BLaER1 (cell line): ENCODE data around the gene SAMD4A.
A peak's percentile ranks its signal among the peaks of the same experiment; 100 is the strongest.

Source experiments
- H3K27ac ChIP-seq: shearing (Covaris generic); formaldehyde crosslinking; 2 replicates; pipeline ENCODE4 v1.8.1; 2022
- H3K27me3 ChIP-seq: shearing (Covaris generic); formaldehyde crosslinking; 2 replicates; pipeline ENCODE4 v1.8.1; 2022
- H3K36me3 ChIP-seq: shearing (Covaris generic); formaldehyde crosslinking; 2 replicates; pipeline ENCODE4 v1.8.1; 2022
- H3K4me1 ChIP-seq: shearing (Covaris generic); formaldehyde crosslinking; 2 replicates; pipeline ENCODE4 v1.8.1; 2022
- H3K4me2 ChIP-seq: shearing (Covaris generic); formaldehyde crosslinking; 2 replicates; pipeline ENCODE4 v1.8.1; 2022
- H3K4me3 ChIP-seq: shearing (Covaris generic); formaldehyde crosslinking; 2 replicates; pipeline ENCODE4 v1.8.1; 2022
- H3K9ac ChIP-seq: shearing (Covaris generic); formaldehyde crosslinking; 2 replicates; pipeline ENCODE4 v1.8.1; 2022
- H3K9me3 ChIP-seq: shearing (Covaris generic); formaldehyde crosslinking; 2 replicates; pipeline ENCODE4 v1.8.1; 2022
- H4K20me1 ChIP-seq: shearing (Covaris generic); formaldehyde crosslinking; 2 replicates; pipeline ENCODE4 v1.8.1; 2022
- Cebpa-rat ChIP-seq: shearing (Covaris generic); IDR thresholded peaks from 2 replicates; pipeline ENCODE4 v1.8.1; 2022

Gene SAMD4A

DNA sequence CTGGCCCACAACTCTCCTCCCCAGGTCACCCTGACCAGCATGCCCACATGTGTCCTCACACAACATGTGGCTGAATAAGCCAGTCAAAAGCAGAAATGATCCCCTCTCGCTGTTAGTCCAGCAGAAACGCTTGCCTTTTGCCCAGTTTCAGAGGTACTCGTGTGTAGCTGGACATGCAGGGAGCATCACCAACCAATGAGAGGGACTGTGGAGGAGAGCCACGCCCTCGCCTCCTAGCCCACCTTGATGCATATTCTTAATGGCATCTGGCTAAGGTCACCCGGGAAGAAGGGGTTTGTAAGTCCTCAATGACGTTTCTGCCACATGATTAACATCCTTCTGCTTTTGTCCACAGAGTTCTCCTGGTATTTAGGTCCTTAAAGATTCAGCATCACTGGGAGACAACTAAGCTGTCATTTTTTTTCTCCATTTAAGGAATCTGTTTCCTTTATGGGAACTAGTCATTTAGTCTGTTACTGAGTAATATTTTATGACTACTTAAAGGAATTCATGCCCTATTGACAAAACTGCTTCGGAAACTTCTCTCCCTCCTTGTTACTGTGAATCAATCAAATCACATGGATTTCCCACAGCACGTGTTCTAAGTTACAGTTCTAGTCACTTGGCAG is 201.7 kb downstream of the SAMD4A start:
- Histone ChIP-seq H3K4me2 (no peak overlapping the region), H3K27ac (no peak overlapping the region), H3K36me3 (peaks cover 81% of the 10 kb centered on the region), H3K9me3 (no peaks in the 10 kb centered on the region), H3K9ac (no peak overlapping the region), H4K20me1 (peaks cover 3% of the 10 kb centered on the region; the same call in 1 of the 2 replicates), H3K4me1 (peaks cover 43% of the 10 kb centered on the region), H3K4me3 (no peak overlapping the region), H3K27me3 (no peaks in the 10 kb centered on the region)
- TF ChIP-seq Cebpa-rat = no peak

DNA sequence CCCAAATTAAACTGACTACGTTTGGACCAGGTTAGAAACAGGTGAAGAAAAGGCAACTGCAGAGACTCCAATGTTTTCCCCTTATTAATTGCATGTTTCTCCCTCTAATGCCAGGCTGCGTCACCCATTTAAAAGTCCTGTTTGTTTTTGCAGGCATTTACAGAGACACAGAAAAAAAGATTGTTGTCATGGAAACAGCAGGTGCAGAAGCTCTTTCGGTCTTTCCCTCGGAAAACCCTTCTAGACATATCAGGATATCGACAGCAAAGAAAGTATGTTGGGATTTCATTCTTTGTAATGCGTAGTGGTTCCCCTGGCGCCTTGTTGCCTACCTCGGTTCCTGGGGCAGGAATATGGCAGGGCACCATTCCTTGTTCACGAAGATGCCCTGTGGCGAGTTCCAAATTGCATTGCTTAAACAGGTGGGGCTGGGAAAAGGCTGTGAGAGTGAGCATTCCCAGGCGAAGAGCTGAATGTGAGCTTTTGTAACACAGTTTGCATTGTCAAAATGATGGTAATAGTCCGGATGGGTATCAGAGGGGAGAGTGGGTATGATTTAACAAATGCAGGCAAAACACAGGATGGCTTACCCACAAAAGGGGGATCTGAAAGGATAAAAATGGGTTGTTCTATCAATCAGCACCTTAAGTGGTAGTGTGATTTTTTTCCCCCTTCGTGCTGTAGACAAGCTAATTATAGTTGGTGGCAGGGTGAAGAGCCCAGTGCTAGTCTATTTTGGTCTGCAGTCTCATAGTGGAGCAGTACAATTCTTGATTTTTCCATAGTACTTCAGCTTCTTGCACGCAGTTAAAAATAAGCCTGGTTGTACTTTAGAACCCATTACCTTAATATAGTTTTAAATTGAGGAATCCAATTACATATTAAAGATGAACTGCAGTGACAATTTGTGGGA is 203.3 kb downstream of the SAMD4A start:
- TF ChIP-seq Cebpa-rat = no peak
- Histone ChIP-seq H3K4me1 (peaks cover 59% of the 10 kb centered on the region), H3K4me2 (peak overlapping the region; percentile 41), H3K36me3 (peaks cover 70% of the 10 kb centered on the region), H3K4me3 (no peak overlapping the region), H3K9ac (no peak overlapping the region), H3K27me3 (no peaks in the 10 kb centered on the region), H3K9me3 (no peaks in the 10 kb centered on the region), H3K27ac (no peak overlapping the region), H4K20me1 (peaks cover 18% of the 10 kb centered on the region; the same call in 1 of the 2 replicates)

- peak overlapping the region; percentile 69 for H3K4me2 ChIP-seq
- no peaks in the 10 kb centered on the region for H3K27me3 ChIP-seq
- no peaks in the 10 kb centered on the region for H3K9me3 ChIP-seq
- peaks cover 31% of the 10 kb centered on the region for H4K20me1 ChIP-seq
- H3K36me3 ChIP-seq = peaks cover 58% of the 10 kb centered on the region
- no peak for TF ChIP-seq Cebpa-rat
- no peak overlapping the region for H3K4me3 ChIP-seq
- no peak overlapping the region for H3K27ac ChIP-seq
- H3K9ac ChIP-seq = no peak overlapping the region
- peaks cover 72% of the 10 kb centered on the region for H3K4me1 ChIP-seq
Observed at GRCh38 chr14:54771411-54772027, 204.6 kb downstream of the SAMD4A start.

DNA sequence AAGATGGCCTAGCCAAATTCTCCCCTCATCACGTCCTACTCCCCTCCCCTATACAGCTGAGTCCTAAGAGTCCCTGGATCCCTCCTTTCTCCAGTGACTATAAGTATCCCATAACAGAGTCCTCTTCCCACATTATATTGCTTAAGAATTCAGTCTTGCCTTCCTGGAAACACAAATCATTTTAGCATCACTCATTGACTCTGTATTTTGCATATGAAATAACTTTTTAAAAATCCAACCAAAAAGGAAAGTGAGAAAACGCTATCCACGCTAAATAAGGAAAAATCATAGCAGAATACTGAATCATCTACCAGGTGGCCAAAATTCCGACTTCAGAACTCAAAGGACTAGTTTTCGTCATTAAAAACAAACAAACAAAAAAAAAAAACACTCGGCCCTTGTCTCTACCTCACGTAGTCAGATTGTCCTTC is 205.5 kb downstream of the SAMD4A start:
- peak overlapping the region; percentile 67 for H3K27ac ChIP-seq
- peaks cover 52% of the 10 kb centered on the region for H3K36me3 ChIP-seq
- no peaks in the 10 kb centered on the region for H3K9me3 ChIP-seq
- H3K9ac ChIP-seq = peak overlapping the region; percentile 59; the same call in 1 of the 2 replicates
- peaks cover 82% of the 10 kb centered on the region for H3K4me1 ChIP-seq
- H3K4me2 ChIP-seq = peak overlapping the region; percentile 69
- no peak overlapping the region for H3K4me3 ChIP-seq
- TF ChIP-seq Cebpa-rat = no peak
- peaks cover 40% of the 10 kb centered on the region for H4K20me1 ChIP-seq
- no peaks in the 10 kb centered on the region for H3K27me3 ChIP-seq

- Histone ChIP-seq H3K4me2 (peak overlapping the region; percentile 69), H3K27ac (peak overlapping the region; percentile 67), H3K9ac (peak overlapping the region; percentile 59; the same call in 1 of the 2 replicates), H3K27me3 (no peaks in the 10 kb centered on the region), H4K20me1 (peaks cover 40% of the 10 kb centered on the region), H3K4me1 (peaks cover 91% of the 10 kb centered on the region), H3K9me3 (no peaks in the 10 kb centered on the region), H3K36me3 (peaks cover 50% of the 10 kb centered on the region), H3K4me3 (no peak overlapping the region; the same call in 1 of the 2 replicates)
- TF ChIP-seq Cebpa-rat = no peak
Observed at GRCh38 chr14:54773171-54774006, 206.5 kb downstream of the SAMD4A start.

- H3K4me1 ChIP-seq = peaks cover 94% of the 10 kb centered on the region
- H3K36me3 ChIP-seq = peaks cover 49% of the 10 kb centered on the region
- H3K4me2 ChIP-seq = peak overlapping the region; percentile 69
- H3K9ac ChIP-seq = 0 out of 2 replicates have a peak overlapping the region, but pooled peaks have one; percentile 11
- peaks cover 40% of the 10 kb centered on the region for H4K20me1 ChIP-seq
- H3K4me3 ChIP-seq = no peak overlapping the region
- TF ChIP-seq Cebpa-rat = no peak
- no peaks in the 10 kb centered on the region for H3K9me3 ChIP-seq
- no peak overlapping the region for H3K27ac ChIP-seq
- no peaks in the 10 kb centered on the region for H3K27me3 ChIP-seq
Observed at GRCh38 chr14:54774824-54775223, 207.9 kb downstream of the SAMD4A start.

DNA sequence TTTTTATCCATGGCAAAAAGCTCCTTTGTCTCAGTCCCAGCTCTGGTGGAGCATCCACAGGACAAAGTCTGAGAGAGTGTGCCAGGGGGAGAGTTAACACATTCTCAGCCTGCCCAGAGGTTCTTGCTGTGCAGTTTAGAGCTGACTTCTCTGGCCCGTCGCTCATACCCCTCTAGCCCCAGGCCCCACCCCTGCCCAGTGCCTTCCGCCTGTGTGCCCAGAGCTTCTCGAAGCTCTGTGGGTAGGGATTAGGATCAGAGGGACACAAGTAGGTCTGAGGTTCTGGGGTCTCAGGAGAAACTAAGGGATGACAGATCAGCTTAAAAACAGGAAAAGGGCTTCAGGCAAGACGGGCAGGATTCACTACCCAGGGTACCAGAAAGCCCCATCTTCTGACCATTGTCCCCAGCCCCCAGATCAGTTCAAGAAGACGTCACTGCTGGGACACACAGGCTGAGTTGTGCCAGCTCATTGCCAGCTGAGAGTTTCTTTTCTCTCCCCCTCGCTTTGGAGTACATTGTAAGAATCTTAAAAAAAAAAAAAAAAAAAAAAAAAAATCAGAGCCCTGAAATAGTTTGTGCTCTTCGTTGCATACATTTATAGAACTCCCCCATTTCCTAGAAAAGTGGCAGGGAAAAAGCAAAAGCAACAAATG is 208.7 kb downstream of the SAMD4A start:
- H3K4me1 ChIP-seq = peaks cover 86% of the 10 kb centered on the region
- H3K27me3 ChIP-seq = no peaks in the 10 kb centered on the region
- 0 out of 2 replicates have a peak overlapping the region, but pooled peaks have one; percentile 11 for H3K9ac ChIP-seq
- H3K9me3 ChIP-seq = no peaks in the 10 kb centered on the region
- peak overlapping the region; percentile 69 for H3K4me2 ChIP-seq
- H4K20me1 ChIP-seq = peaks cover 40% of the 10 kb centered on the region
- H3K27ac ChIP-seq = no peak overlapping the region
- no peak for TF ChIP-seq Cebpa-rat
- H3K4me3 ChIP-seq = no peak overlapping the region; the same call in 1 of the 2 replicates
- peaks cover 49% of the 10 kb centered on the region for H3K36me3 ChIP-seq

DNA sequence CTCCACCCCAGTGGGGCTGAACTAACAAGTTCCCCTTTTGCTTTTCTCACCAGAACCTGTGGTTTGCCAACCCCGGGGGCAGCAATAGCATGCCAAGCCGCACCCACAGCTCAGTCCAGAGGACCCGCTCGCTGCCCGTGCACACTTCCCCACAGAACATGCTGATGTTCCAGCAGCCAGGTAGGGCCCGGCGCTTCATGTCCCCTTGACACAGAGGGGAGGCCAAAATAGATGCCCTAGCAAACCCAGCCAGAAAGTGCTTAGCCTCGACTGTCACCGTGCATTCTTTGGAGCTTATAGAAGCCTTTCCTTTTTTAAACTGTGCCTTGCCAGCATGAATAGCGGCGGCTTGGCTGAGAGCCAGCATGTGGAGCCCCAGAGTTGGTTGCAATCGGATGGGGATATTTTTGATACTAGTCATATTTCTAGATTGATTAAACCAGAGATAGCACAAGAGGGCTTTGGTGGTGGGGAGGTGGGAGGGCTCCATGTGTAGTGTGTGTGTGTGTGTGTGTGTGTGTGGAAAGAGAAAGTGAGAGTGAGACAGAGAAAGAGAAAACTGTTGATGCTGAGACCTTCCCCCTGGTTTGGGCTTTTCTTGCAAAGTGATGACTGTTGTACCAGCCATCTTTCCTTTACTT is 209.6 kb downstream of the SAMD4A start:
- Histone ChIP-seq H3K4me2 (peak overlapping the region; percentile 69), H3K4me3 (peak overlapping the region; percentile 36; the same call in 1 of the 2 replicates), H3K36me3 (peaks cover 50% of the 10 kb centered on the region), H3K4me1 (peaks cover 82% of the 10 kb centered on the region), H4K20me1 (peaks cover 41% of the 10 kb centered on the region), H3K9ac (peak overlapping the region; percentile 38; the same call in 1 of the 2 replicates), H3K9me3 (no peaks in the 10 kb centered on the region), H3K27ac (peak overlapping the region; percentile 27; the same call in 1 of the 2 replicates), H3K27me3 (no peaks in the 10 kb centered on the region)
- TF ChIP-seq Cebpa-rat = no peak
